Activated CD4-positive, alpha-beta memory T cell treated with anti-CD3 and anti-CD28 coated beads, Interleukin-2, amount 10 ng/mL, durations not matched to agents 7 days and 5 days (primary cell): ENCODE measurements around the gene BMPR1A. TPM values are rescaled to one million over a fixed set of nuclear protein-coding genes. Genes with fewer than 3 reads are reported as not detected.

Experiments
- CTCF ChIA-PET: fragments of 350-600 bp; sonication (Branson Sonifier 250); formaldehyde crosslinking; loops from one replicate; lab custom pipeline; 2021; ENCODE audit warnings: antibody characterized with exemption, inconsistent platforms; lab: Charles Lee
- POLR2A ChIA-PET: fragments of 350-600 bp; sonication (Branson Sonifier 250); formaldehyde crosslinking; loops from one replicate; lab custom pipeline; 2021; ENCODE audit warnings: antibody characterized with exemption; lab: Charles Lee
- DNase-seq: peaks from one replicate; pipeline ENCODE4 v3.0.0-alpha.2; 2020
- H3K27ac Mint-ChIP-seq: one replicate; pipeline ENCODE4 v1.8.0; 2021; ENCODE audit warnings: mild to moderate bottlenecking, mixed read lengths
- H3K27me3 Mint-ChIP-seq: one replicate; pipeline ENCODE4 v1.8.0; 2021; ENCODE audit warnings: mixed read lengths
- H3K36me3 Mint-ChIP-seq: one replicate; pipeline ENCODE4 v1.8.0; 2021; ENCODE audit warnings: low read depth, mixed read lengths
- H3K4me1 Mint-ChIP-seq: one replicate; pipeline ENCODE4 v1.8.0; 2021; ENCODE audit warnings: mixed read lengths
- H3K4me3 Mint-ChIP-seq: one replicate; pipeline ENCODE4 v1.8.0; 2021; ENCODE audit warnings: mild to moderate bottlenecking, mixed read lengths
- H3K9me3 Mint-ChIP-seq: one replicate; pipeline ENCODE4 v1.8.0; 2021; ENCODE audit warnings: mixed read lengths
- total RNA-seq, 2 experiments: library from RNA; stranded (reverse); gene quantifications; one replicate each; pipeline ENCODE4 v1.2.3, GENCODE V29; 2021

The BMPR1A gene
- total RNA-seq, 2 experiments from 2014 or later = 14.8 to 17.2 TPM

DNA sequence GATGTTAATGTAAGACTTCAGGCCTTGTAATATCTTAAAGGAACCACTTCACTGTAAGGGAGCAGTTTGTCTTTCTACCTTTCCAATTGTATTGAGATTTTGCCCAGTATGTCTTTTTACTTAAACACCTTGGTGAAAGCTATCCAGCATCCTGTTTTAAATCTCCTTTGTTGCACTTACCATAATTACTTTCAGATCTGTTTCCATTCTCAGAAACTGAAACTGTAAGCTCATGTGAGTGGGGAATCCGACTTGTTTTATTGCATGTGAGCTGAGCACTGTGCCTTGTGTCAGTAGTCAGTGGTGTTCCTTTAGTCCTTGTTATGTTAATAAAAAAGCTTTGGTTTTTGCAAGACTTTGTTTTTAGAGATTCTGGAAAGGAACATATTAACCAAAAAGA lies 42.2 kb downstream of the BMPR1A start:
- ChIA-PET POLR2A (interaction anchor here (0.9 to 1.2 kb wide), 2 partner anchors 41 to 86 kb away, joined by 3 to 5 read pairs; no protein-coding TSS in a partner anchor), CTCF (interaction anchor here (1.1 to 1.6 kb wide), 2 partner anchors 71 to 110 kb away, joined by 3 to 4 read pairs; no protein-coding TSS in a partner anchor)
- Mint-ChIP-seq H3K4me1 (peaks cover 15% of the 10 kb centered on the region), H3K9me3 (no peaks in the 10 kb centered on the region), H3K27me3 (no peaks in the 10 kb centered on the region), H3K27ac (no peak overlapping the region), H3K4me3 (no peak overlapping the region), H3K36me3 (no peaks in the 10 kb centered on the region)
- DNase-seq = no peak

DNA sequence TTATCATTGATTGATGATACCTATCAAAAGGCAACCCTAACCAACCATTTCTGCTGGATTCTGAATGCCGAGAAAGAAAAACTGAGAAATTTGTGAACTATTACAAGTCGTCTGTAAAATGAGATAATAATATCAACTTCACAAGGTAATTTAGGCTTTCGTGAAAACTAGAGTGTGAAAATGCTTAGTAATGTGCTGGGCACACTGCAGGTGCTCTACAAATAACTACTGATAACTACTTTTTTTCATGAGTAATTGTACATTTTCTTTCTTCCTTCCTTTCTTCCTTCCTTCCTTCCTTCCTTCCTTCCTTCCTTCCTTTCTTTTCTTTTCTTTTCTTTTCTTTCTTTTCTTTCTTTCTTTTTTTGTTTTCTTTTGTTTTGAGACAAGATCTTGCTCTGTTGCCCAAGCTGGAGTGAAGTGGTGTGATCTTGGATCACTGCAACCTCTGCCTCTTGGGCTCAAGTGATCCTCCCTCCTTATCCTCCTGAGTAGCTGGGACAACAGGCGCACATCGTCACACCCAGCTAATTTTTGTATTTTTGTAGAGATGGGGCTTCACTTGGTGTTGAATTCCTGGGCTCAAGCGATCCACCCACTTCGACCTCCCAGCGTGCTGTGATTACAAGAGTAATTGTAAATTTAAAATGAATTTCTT lies 42.9 kb downstream of the BMPR1A start:
- Mint-ChIP-seq H3K27ac (no peak overlapping the region), H3K4me1 (peaks cover 15% of the 10 kb centered on the region), H3K36me3 (no peaks in the 10 kb centered on the region), H3K4me3 (no peak overlapping the region), H3K9me3 (no peaks in the 10 kb centered on the region), H3K27me3 (no peaks in the 10 kb centered on the region)
- DNase-seq = no peak
- CTCF ChIA-PET = interaction anchor here (1.1 to 1.6 kb wide), 2 partner anchors 72 to 111 kb away, joined by 3 to 4 read pairs; no protein-coding TSS in a partner anchor
- POLR2A ChIA-PET = interaction anchor here (0.9 to 1.2 kb wide), 2 partner anchors 42 to 87 kb away, joined by 3 to 5 read pairs; no protein-coding TSS in a partner anchor

DNA sequence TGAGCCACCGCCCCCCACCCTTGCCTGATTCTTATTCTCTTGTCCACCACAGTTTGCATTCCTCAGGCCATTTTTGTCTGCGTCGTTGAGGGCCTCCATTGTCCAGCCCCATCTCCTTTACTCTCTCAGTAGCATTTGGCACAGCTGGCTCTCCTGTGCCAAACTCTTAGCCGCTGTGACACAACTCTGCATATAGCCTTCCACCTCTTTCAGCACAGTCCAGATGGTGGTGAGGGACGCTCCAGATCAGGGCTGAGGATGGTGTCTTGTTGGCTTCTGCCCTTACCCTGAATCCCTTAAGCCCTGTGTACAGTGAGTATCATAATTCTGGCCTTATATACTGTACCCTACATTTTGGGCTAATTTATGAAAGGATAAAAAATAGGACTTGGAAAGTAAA lies 45.6 kb downstream of the BMPR1A start:
- no peaks in the 10 kb centered on the region for H3K9me3 Mint-ChIP-seq
- no peak for DNase-seq
- ChIA-PET CTCF (no interaction called here), POLR2A (no interaction called here)
- no peak overlapping the region for H3K27ac Mint-ChIP-seq
- peaks cover 15% of the 10 kb centered on the region for H3K4me1 Mint-ChIP-seq
- no peaks in the 10 kb centered on the region for H3K27me3 Mint-ChIP-seq
- no peaks in the 10 kb centered on the region for H3K36me3 Mint-ChIP-seq
- no peak overlapping the region for H3K4me3 Mint-ChIP-seq

DNA sequence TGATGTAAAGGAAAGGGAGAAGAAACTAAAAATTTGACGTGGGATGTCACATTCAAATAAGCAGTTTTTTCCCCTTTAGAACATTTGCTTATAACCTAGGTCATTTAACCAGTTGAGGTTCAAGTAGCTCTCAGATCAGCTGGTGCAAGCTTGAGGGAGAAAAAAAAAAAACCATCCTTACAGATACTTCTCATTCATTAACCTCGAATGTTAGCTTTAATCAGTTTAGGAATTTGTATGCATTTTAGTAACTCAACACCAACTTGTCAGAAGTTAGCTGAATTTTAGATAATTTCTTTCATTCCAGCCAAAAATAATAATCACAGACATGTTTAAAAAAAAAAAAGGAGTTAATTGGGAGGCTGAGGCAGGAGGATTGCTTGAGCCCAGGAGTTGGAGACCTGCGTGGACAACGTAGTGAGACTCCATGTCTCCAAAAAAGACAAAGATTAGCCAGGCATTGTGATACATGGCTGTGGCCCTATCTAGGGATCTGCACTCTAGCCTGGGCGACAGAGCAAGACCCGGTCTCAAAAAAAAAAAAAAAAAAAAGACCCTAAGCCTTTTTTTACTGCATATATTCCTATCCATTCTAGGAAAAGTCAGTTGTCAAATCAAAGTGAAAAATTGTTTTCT lies 46.2 kb downstream of the BMPR1A start:
- DNase-seq = no peak
- Mint-ChIP-seq H3K4me3 (no peak overlapping the region), H3K9me3 (no peaks in the 10 kb centered on the region), H3K27ac (no peak overlapping the region), H3K4me1 (peaks cover 15% of the 10 kb centered on the region), H3K27me3 (no peaks in the 10 kb centered on the region), H3K36me3 (no peaks in the 10 kb centered on the region)
- ChIA-PET POLR2A (no interaction called here), CTCF (no interaction called here)

DNA sequence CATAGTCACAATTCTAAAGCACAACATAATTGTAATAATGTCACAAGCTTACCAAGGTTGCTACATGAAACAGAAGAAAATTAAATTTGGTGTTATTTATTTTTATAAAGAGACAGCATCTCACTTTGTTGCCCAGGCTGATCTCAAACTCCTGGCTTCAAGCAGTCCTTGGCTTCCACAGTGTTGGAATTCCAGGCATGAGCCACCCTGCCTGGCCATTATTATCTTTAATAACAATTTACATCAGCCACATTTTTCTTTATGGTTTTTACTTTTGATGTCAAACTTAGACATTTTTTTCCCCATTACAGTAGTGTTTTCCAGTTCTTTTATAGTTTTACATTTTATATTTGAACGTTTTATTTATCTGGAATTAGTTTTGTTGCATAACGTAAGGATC lies 46.7 kb downstream of the BMPR1A start:
- ChIA-PET CTCF (no interaction called here), POLR2A (no interaction called here)
- Mint-ChIP-seq H3K27ac (no peak overlapping the region), H3K9me3 (no peaks in the 10 kb centered on the region), H3K36me3 (no peaks in the 10 kb centered on the region), H3K4me3 (no peak overlapping the region), H3K27me3 (no peaks in the 10 kb centered on the region), H3K4me1 (peaks cover 15% of the 10 kb centered on the region)
- no peak for DNase-seq

DNA sequence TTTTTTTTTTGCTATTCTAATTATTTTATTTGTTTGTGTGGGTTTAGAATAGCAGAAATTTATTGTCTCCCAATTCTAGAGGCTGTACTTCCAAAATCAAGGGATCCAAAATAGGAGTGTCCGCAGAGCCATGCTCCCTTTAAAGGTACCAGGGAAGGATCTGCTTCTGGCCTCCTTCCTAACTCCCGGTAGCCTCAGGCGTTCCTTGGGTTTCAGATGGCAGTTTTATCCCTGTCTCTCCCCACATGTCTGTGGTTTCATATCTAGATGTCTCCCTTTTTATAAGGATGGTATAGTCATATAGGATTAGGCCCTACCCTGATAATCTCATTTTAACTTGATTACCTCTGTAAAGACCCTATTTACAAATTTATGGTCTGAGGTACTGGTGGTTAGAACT lies 48.4 kb downstream of the BMPR1A start:
- H3K27me3 Mint-ChIP-seq = no peaks in the 10 kb centered on the region
- H3K27ac Mint-ChIP-seq = no peak overlapping the region
- ChIA-PET POLR2A (no interaction called here), CTCF (no interaction called here)
- no peak for DNase-seq
- H3K9me3 Mint-ChIP-seq = no peaks in the 10 kb centered on the region
- peaks cover under 1% of the 10 kb centered on the region for H3K4me1 Mint-ChIP-seq
- H3K36me3 Mint-ChIP-seq = no peaks in the 10 kb centered on the region
- no peak overlapping the region for H3K4me3 Mint-ChIP-seq

DNA sequence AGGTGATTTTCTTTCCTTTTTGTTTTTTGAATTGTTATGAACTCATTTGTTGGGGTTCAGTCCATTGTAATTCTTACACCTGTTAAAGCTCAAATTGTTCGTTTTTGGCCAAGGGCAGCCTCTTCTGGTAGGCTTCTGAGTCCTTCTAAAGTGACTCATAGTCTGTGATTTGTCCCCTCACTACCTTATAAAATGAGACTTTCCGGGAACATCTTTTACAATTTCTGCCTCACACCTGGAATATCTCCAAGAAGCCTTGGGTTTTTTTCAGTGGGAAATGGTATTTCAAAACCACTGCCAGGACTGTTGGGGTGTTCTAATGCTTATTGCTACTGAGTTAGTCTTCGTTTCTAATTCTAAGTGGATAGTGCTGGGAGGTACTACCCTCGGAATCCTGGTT lies 56.7 kb downstream of the BMPR1A start:
- Mint-ChIP-seq H3K27me3 (no peaks in the 10 kb centered on the region), H3K36me3 (no peaks in the 10 kb centered on the region), H3K4me3 (no peak overlapping the region), H3K4me1 (no peaks in the 10 kb centered on the region), H3K9me3 (no peaks in the 10 kb centered on the region), H3K27ac (no peak overlapping the region)
- ChIA-PET POLR2A (no interaction called here), CTCF (no interaction called here)
- DNase-seq = no peak

DNA sequence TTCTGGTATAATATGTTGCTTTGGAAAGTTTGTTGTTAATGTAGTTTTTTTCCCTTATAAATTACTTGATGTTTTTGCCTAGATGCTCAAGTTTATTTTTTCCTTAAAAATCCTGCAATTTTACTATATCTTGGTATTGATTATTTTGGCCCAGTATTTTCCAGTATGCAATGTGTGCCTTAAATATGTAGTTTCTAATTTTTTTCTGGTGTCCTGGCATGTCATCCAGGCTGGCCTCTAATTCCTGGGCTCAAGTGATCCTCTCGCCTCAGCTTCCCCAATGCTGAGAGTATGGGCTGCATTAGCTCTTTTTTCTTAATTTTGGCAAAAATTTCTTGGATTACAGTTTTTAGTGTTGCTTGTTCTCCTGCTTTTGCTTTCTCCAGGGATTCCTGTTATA lies 57.6 kb downstream of the BMPR1A start:
- CTCF ChIA-PET = no interaction called here
- no peaks in the 10 kb centered on the region for H3K36me3 Mint-ChIP-seq
- no peaks in the 10 kb centered on the region for H3K27me3 Mint-ChIP-seq
- no peaks in the 10 kb centered on the region for H3K4me1 Mint-ChIP-seq
- DNase-seq = no peak
- no peaks in the 10 kb centered on the region for H3K9me3 Mint-ChIP-seq
- POLR2A ChIA-PET = no interaction called here
- H3K27ac Mint-ChIP-seq = no peak overlapping the region
- no peak overlapping the region for H3K4me3 Mint-ChIP-seq

DNA sequence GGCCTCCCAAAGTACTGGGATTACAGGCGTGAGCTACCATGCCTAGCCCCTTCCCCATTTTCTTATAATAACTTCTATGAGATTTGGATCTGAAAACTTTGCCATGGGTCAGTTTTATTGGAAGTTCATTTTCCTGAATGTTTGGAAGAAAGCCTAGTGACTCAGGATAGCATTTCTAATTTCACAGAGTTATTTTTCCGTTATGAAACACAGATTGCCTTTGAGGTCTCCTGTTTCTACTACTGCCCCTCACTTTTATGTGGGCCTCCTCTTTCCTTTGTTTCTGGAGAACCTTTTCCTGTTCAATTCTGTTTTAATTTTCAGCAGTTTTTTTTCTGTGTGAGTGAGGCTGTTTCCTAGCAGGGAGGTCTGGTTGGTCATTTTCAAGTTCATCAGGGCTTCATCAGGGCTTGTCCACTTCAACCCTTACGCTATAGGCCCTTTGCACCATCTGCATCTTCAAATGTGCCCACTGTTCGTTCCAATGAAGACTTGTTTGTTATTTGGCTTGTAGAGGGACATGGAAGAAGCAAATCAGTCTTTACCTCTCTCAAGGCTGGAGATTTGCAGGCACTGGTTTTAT lies 58.7 kb downstream of the BMPR1A start:
- Mint-ChIP-seq H3K27me3 (no peaks in the 10 kb centered on the region), H3K27ac (no peak overlapping the region), H3K36me3 (no peaks in the 10 kb centered on the region), H3K9me3 (no peaks in the 10 kb centered on the region), H3K4me1 (no peaks in the 10 kb centered on the region), H3K4me3 (no peak overlapping the region)
- ChIA-PET CTCF (no interaction called here), POLR2A (no interaction called here)
- DNase-seq = no peak

DNA sequence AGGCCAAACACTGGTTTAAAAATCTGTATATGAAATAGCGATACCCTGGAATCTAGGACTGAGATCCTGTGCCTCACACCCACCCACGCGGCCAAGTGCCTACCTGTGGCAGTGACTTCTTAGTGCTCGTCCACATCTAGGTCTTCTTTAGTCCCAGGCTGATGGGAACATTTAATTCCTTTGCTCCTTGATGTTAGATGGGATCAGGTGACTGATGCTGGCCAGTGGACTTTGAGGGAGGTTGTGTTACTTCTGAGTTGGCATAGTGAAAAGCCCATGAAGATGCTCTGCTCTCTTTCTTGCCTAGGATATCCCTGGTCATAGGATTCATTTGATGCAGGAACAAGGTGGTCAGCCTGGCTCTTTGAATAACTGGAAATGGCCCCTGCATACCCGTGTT lies 59.2 kb downstream of the BMPR1A start:
- no peaks in the 10 kb centered on the region for H3K9me3 Mint-ChIP-seq
- H3K4me1 Mint-ChIP-seq = no peaks in the 10 kb centered on the region
- no peaks in the 10 kb centered on the region for H3K27me3 Mint-ChIP-seq
- no peak overlapping the region for H3K27ac Mint-ChIP-seq
- no peak for DNase-seq
- POLR2A ChIA-PET = no interaction called here
- no peak overlapping the region for H3K4me3 Mint-ChIP-seq
- no peaks in the 10 kb centered on the region for H3K36me3 Mint-ChIP-seq
- CTCF ChIA-PET = no interaction called here

DNA sequence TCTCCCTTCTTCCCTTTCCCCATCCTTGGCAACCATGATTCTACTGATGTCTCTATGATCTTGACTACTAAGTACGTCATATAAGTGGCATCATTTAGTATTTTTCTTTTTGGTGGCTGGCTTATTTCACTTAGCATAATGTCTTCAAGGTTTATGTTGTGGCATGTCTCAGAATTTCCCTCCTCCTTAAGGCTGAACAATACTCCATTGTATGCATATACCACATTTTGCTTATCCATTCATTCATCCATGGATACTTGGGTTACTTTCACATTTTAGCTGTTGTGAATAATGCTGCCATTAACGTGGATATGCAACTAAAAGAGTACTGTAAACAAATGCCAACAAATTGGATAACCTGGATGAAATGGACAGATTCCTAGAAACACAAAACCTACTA lies 60.8 kb downstream of the BMPR1A start:
- no peaks in the 10 kb centered on the region for H3K27me3 Mint-ChIP-seq
- POLR2A ChIA-PET = no interaction called here
- no peak overlapping the region for H3K27ac Mint-ChIP-seq
- CTCF ChIA-PET = no interaction called here
- H3K36me3 Mint-ChIP-seq = no peaks in the 10 kb centered on the region
- H3K9me3 Mint-ChIP-seq = no peaks in the 10 kb centered on the region
- no peak overlapping the region for H3K4me3 Mint-ChIP-seq
- no peak for DNase-seq
- no peaks in the 10 kb centered on the region for H3K4me1 Mint-ChIP-seq

DNA sequence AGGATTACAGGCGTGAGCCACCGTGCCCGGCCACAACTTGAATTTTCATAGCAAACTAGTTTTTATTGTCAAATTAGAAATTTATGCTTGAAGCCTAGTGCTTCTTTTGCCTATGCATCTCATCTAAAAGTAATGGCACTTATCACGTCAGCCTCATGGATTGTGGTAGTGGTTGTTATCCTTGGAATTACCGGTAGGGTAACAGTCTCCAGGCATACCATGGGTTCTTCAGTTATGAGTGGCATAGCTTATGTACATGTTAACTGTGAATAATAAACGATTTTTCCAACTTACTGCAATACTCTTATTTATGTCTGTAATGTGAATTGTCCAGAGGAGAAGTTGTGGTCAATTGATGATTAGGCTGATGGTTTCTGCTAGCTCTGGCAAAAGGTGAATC lies 63.1 kb downstream of the BMPR1A start:
- H3K36me3 Mint-ChIP-seq = no peaks in the 10 kb centered on the region
- CTCF ChIA-PET = no interaction called here

DNA sequence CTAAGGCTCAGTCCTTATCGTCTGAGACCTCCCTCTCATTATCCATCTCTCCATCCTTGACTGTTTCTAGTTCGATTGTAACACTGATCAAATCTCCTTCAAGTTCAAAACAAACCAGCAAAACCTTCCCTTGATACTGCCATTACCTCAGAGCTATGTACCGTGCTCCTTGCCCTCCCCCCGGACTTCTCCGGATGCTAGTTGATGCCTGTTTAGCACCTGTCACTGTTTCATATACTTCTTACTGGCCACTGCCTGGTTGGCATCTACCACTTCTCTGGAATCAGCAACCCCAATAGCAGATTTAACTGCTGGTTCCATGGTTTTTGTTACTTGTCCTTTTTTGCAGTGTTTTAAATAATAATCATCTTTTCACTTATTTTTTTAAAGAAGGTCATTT lies 64.1 kb downstream of the BMPR1A start:
- POLR2A ChIA-PET = interaction anchor here (0.6 kb wide), 1 partner anchor 85 kb away, joined by 3 read pairs; no protein-coding TSS in a partner anchor
- Mint-ChIP-seq H3K27me3 (no peaks in the 10 kb centered on the region), H3K4me3 (no peak overlapping the region), H3K9me3 (no peaks in the 10 kb centered on the region), H3K27ac (no peak overlapping the region), H3K36me3 (no peaks in the 10 kb centered on the region), H3K4me1 (no peaks in the 10 kb centered on the region)
- no peak for DNase-seq
- CTCF ChIA-PET = no interaction called here

More for the DNA sequence above, 63.1 kb downstream of the BMPR1A start:
- no peaks in the 10 kb centered on the region for H3K9me3 Mint-ChIP-seq
- no peaks in the 10 kb centered on the region for H3K27me3 Mint-ChIP-seq
- POLR2A ChIA-PET = no interaction called here
- no peak overlapping the region for H3K27ac Mint-ChIP-seq
- DNase-seq = no peak
- H3K4me3 Mint-ChIP-seq = no peak overlapping the region
- H3K4me1 Mint-ChIP-seq = no peaks in the 10 kb centered on the region
